ENCODE measurements around the gene LPP. TPM values are rescaled to one million over a fixed set of nuclear protein-coding genes. Genes with fewer than 3 reads are reported as not detected.
A peak's percentile ranks its signal among the peaks of the same experiment; 100 is the strongest.

LPP gene
- total RNA-seq, 8 experiments from 2014 or later, result 6.0 to 77.8 (median 15.4) TPM

GRCh38 chr3:188358787-188359493 is 205.0 kb downstream of the LPP start:
- in situ Hi-C loops (cut with MboI; ENCODE audit: low pct_unique_long_range_greater_than_20kb in 2 of 9, low sequenced_read_pairs in 9 of 9, unreplicated experiment in 9 of 9), result no loop called here
- ATAC-seq (replicated peaks in 6 of 8), result no peak
- no peak overlapping the region for H3K4me3 ChIP-seq

DNA sequence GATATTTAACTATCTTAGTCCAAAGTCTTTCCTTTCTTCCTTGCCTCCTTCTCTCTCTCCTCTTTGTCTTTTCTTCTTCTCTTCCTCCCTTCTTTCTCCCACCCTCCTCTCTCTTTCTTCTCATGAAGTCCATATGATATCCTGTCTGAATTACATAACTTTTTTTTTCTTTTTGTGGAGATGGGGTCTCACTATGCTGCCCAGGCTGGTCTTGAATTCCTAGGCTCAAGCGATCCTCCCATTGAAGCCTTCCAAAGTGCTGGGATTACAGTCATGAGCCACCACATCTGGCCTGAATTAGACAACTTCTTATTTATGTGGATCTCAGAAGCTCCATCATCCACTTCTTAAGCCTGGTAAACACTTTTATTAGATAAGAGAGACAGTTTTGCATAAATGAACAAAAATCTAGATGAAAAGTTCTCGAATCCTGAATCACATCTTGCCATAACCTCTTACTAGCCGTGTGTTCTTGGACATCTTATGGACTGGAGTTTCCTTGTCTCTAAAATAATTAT is 206.5 kb downstream of the LPP start:
- H3K4me3 ChIP-seq, result no peak overlapping the region
- in situ Hi-C loops (cut with MboI; ENCODE audit: low pct_unique_long_range_greater_than_20kb in 2 of 9, low sequenced_read_pairs in 9 of 9, unreplicated experiment in 9 of 9), result no loop called here
- no peak for ATAC-seq (replicated peaks in 6 of 8)
- peaks cover 0 to 3% of the 10 kb centered on the region in 2 donors for H3K4me1 ChIP-seq (replicated peaks in 1 of 2)
- WGBS, 10 experiments, result 53 to 100% (median 91%) methylated on average over 1 to 3 of the region's 3 CpGs
- H3K27ac ChIP-seq, result no peak overlapping the region

More at GRCh38 chr3:188358787-188359493, 205.0 kb downstream of the LPP start:
- Histone ChIP-seq H3K4me1 (replicated peaks in 1 of 2) (no peaks in the 10 kb centered on the region), H3K27ac (no peak overlapping the region)
- 76 to 95% (median 83%) methylated on average over 2 to 9 of the region's 10 CpGs; no CpG with 5 or more reads in 1 of the 10 experiments for whole genome bisulfite sequencing, 10 experiments

DNA sequence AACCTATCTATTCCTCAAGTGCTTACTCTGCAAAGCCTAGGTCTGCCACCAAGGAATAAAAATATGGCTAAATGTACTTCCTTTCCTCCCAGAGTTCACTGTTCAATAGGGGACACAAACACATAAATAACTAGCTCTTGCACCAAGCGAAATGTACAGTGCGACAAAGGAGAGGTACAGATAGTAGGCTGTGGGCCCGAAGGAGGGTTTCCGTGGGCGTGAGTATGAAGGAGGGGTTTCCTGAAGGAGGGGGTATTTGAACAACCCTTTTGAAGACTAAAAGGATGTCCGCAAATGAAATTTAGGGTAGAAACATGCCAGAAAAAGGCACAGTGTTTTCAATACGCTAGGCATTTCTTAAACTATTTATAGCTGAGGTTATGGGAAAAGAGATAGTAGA is 207.9 kb downstream of the LPP start:
- in situ Hi-C loops (cut with MboI; ENCODE audit: low pct_unique_long_range_greater_than_20kb in 2 of 9, low sequenced_read_pairs in 9 of 9, unreplicated experiment in 9 of 9), result no loop called here

GRCh38 chr3:188362405-188362831 is 208.5 kb downstream of the LPP start:
- in situ Hi-C loops (cut with MboI; ENCODE audit: low pct_unique_long_range_greater_than_20kb in 2 of 9, low sequenced_read_pairs in 9 of 9, unreplicated experiment in 9 of 9), result no loop called here
- H3K27ac ChIP-seq, result no peak overlapping the region
- ATAC-seq (replicated peaks in 6 of 8), result peak in 7 of 8 experiments; percentile 22 to 97 (median 77)

More for the DNA sequence above, 207.9 kb downstream of the LPP start:
- no peak for ATAC-seq (replicated peaks in 6 of 8)
- 87 to 100% (median 97%) methylated on average over 2 to 7 of the region's 7 CpGs; no CpG with 5 or more reads in 1 of the 10 experiments for WGBS, 10 experiments
- H3K4me1 ChIP-seq (replicated peaks in 1 of 2), result peaks cover 4 to 5% of the 10 kb centered on the region in 2 donors
- no peak overlapping the region for H3K27ac ChIP-seq
- H3K4me3 ChIP-seq, result no peak overlapping the region

GRCh38 chr3:188365184-188365583 is 211.2 kb downstream of the LPP start:
- H3K4me1 ChIP-seq (replicated peaks in 1 of 2), result peaks cover 4 to 5% of the 10 kb centered on the region in 2 donors
- in situ Hi-C loops (cut with MboI; ENCODE audit: low pct_unique_long_range_greater_than_20kb in 2 of 9, low sequenced_read_pairs in 9 of 9, unreplicated experiment in 9 of 9), result no loop called here
- 80 to 100% (median 94%) methylated on average over 2 to 5 of the region's 5 CpGs; no CpG with 5 or more reads in 2 of the 10 experiments for WGBS, 10 experiments
- peak in 1 of 8 experiments; percentile 33 for ATAC-seq (replicated peaks in 6 of 8)
- no peak overlapping the region for H3K27ac ChIP-seq
- H3K4me3 ChIP-seq, result no peak overlapping the region

More at GRCh38 chr3:188362405-188362831, 208.5 kb downstream of the LPP start:
- WGBS, 10 experiments, result 21 to 67% (median 44%) methylated on average over 4 to 10 of the region's 10 CpGs
- H3K4me3 ChIP-seq, result no peak overlapping the region
- peaks cover 4 to 5% of the 10 kb centered on the region in 2 donors for H3K4me1 ChIP-seq (replicated peaks in 1 of 2)

DNA sequence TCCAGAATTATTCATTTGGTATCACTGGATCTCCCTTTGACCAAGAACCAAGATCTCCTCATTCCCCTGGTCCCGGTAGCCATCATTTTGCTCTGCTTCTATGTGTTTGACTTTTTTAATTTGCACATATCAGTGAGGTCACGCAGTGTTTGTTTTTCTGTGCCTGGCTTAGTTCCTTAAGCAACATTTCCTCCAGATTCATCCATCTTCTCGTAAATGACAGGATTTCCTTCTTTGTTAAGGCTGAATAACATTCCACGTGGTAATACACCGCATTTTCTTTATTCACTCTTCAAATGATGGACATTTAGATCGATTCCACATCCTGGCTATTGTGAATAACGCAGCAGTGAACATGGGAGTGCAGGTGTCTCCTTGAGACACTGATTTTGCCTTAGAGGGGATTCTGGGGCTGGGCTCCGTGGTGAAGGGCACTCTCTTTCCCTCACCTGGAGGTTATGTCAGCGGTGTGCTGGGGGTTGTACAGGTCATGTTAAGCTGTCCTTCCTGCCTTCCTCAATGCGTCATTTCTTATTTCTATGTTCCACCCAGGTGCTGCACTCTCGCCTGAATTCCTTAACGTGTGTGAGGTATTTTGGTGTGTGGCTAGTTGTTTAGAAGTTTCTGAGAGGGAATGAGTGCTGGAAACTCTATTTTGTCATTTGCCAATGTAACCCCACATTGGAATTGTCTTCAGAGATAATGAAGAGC is 212.2 kb downstream of the LPP start:
- Histone ChIP-seq H3K4me1 (replicated peaks in 1 of 2) (peaks cover 4 to 5% of the 10 kb centered on the region in 2 donors), H3K27ac (no peak overlapping the region), H3K4me3 (no peak overlapping the region)
- ATAC-seq (replicated peaks in 6 of 8), result peak in 4 of 8 experiments; percentile 13 to 44 (median 22)
- 69 to 100% (median 83%) methylated on average over 1 to 12 of the region's 12 CpGs; no CpG with 5 or more reads in 1 of the 10 experiments for WGBS, 10 experiments
- in situ Hi-C loops (cut with MboI; ENCODE audit: low pct_unique_long_range_greater_than_20kb in 2 of 9, low sequenced_read_pairs in 9 of 9, unreplicated experiment in 9 of 9), result no loop called here

DNA sequence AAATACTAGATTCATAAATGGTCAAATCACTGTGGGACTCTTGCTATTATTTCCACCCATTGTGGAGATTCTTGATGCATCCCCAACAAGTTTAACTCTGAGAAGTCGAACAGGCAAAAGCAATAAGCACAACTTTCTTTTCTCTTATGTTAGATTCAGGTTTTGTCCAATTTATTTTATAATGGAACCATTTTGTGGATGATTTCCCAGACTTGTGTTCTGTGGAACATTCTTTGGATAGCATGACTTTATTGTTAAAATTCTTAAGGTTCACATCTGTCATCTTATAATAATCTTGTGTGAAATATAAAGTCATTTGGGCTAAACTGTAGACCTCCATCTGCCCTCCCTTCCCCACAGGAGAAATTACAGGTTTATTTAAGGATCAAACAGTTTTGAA is 213.7 kb downstream of the LPP start:
- Histone ChIP-seq H3K4me3 (no peak overlapping the region), H3K27ac (no peak overlapping the region), H3K4me1 (replicated peaks in 1 of 2) (peaks cover 4 to 5% of the 10 kb centered on the region in 2 donors)
- in situ Hi-C loops (cut with MboI; ENCODE audit: low pct_unique_long_range_greater_than_20kb in 2 of 9, low sequenced_read_pairs in 9 of 9, unreplicated experiment in 9 of 9), result no loop called here
- ATAC-seq (replicated peaks in 6 of 8), result no peak
- 11 to 100% (median 80%) methylated on average over 1 of the region's 1 CpG; no CpG with 5 or more reads in 3 of the 10 experiments for WGBS, 10 experiments

DNA sequence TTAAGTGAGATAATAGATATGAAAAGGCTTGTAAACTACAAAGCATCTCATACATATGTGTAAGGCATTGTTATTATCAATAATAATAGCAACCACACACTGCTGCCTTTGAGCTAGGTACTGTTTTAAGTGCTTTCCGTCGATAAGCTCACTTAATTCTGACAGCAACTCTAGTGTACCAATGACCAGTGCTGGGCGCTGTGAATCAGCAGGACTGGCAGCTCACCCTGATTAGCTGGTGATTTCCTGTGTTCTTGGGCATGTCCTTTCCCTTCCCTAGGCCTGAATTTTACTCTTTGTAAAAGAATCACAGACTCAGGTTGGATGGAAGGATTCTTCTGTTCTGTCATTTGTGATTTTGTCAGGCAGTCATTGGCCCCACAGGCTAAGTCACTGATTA is 215.6 kb downstream of the LPP start:
- 70 to 100% (median 83%) methylated on average over 1 to 3 of the region's 3 CpGs; no CpG with 5 or more reads in 2 of the 10 experiments for WGBS, 10 experiments
- peaks cover 4% of the 10 kb centered on the region in 2 donors for H3K4me1 ChIP-seq (replicated peaks in 1 of 2)

DNA sequence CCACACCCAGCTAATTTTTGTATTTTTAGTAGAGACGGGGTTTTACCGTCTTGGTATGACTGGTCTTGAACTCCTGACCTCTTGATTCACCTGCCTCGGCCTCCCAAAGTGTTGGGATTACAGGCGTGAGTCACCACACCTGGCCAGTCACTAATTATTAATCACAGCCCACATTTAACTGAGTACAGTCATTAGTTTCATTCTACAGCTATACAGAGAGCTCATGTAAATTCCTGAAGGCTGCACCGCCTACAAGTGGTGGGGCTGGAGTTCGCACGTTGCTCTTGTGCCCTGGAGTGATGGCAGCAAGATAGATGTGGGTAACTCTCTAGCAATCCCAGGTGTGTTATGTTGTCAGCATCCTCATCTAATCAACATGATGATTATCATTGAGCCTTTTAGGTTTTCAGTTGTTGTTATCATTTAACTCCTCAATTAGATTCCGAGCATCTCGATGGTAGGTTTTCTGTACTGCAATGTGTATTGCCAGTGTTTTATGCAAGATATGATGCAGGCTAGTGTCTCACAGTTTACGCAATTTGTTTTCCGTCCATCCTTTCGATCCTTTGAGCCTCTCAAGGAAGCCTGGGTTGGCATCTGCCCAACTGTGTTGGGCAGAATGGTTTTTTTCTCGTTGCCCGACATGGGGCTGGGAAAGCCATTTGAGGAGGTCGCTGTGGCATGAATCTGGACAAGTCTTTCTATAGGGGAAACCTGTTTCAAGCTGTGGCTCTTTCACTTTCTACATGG is 216.3 kb downstream of the LPP start:
- in situ Hi-C loops (cut with MboI; ENCODE audit: low pct_unique_long_range_greater_than_20kb in 2 of 9, low sequenced_read_pairs in 9 of 9, unreplicated experiment in 9 of 9), result no loop called here
- WGBS, 10 experiments, result 88 to 100% (median 95%) methylated on average over 1 to 11 of the region's 15 CpGs; no CpG with 5 or more reads in 1 of the 10 experiments
- Histone ChIP-seq H3K4me1 (replicated peaks in 1 of 2) (peaks cover 2 to 4% of the 10 kb centered on the region in 2 donors), H3K4me3 (no peak overlapping the region), H3K27ac (no peak overlapping the region)
- no peak for ATAC-seq (replicated peaks in 6 of 8)

More for the DNA sequence above, 215.6 kb downstream of the LPP start:
- no peak for ATAC-seq (replicated peaks in 6 of 8)
- Histone ChIP-seq H3K4me3 (no peak overlapping the region), H3K27ac (no peak overlapping the region)
- in situ Hi-C loops (cut with MboI; ENCODE audit: low pct_unique_long_range_greater_than_20kb in 2 of 9, low sequenced_read_pairs in 9 of 9, unreplicated experiment in 9 of 9), result no loop called here

DNA sequence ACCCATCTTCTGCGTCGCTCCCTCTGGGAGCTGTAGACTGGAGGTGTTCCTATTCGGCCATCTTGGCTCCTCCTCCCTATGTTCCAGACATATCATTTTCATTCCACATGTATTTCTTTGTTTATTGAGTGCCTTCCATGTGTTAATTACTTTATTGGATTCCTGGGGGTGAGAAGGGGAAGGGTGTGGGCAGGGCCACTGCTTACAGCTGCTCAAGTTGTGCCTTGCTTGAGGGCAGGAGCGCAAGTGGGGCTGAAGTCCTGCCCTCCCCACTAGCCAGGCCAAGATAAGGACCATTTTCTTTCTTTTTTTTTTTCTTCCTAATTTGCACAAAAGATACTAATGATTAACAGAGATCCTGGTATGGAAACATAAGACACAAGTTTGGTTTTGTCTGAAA is 224.8 kb downstream of the LPP start:
- 83 to 100% (median 100%) methylated on average over 1 to 4 of the region's 4 CpGs; no CpG with 5 or more reads in 4 of the 10 experiments for WGBS, 10 experiments
- ATAC-seq (replicated peaks in 6 of 8), result no peak
- H3K27ac ChIP-seq, result no peak overlapping the region

GRCh38 chr3:188380252-188380651 is 226.3 kb downstream of the LPP start:
- 44 to 91% (median 73%) methylated on average over 1 to 2 of the region's 2 CpGs; no CpG with 5 or more reads in 3 of the 10 experiments for WGBS, 10 experiments
- Histone ChIP-seq H3K4me1 (replicated peaks in 1 of 2) (no peaks in the 10 kb centered on the region), H3K27ac (no peak overlapping the region), H3K4me3 (no peak overlapping the region)
- in situ Hi-C loops (cut with MboI; ENCODE audit: low pct_unique_long_range_greater_than_20kb in 2 of 9, low sequenced_read_pairs in 9 of 9, unreplicated experiment in 9 of 9), result no loop called here
- no peak for ATAC-seq (replicated peaks in 6 of 8)

More for the DNA sequence above, 224.8 kb downstream of the LPP start:
- H3K4me1 ChIP-seq (replicated peaks in 1 of 2), result no peaks in the 10 kb centered on the region
- in situ Hi-C loops (cut with MboI; ENCODE audit: low pct_unique_long_range_greater_than_20kb in 2 of 9, low sequenced_read_pairs in 9 of 9, unreplicated experiment in 9 of 9), result no loop called here
- no peak overlapping the region for H3K4me3 ChIP-seq

DNA sequence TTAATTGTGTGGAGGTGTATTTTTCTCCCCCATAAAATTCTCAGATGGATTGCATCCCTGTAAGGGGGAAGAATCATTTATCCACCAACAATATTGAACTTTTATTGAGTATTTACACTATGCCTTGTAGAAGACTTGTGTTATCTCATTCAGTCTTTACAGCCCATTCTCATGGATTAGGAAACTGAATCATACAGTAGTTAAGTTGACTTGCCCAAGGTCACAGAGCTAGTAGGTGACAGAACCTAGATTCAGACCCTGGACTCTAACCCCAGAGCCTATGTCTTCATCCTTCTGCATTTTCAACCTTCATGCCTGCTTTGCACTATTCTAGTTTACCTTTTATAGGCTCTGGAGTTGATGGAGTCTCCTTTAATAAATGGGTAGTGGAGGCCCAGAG is 226.8 kb downstream of the LPP start:
- Histone ChIP-seq H3K27ac (no peak overlapping the region), H3K4me1 (replicated peaks in 1 of 2) (no peaks in the 10 kb centered on the region), H3K4me3 (no peak overlapping the region)
- in situ Hi-C loops (cut with MboI; ENCODE audit: low pct_unique_long_range_greater_than_20kb in 2 of 9, low sequenced_read_pairs in 9 of 9, unreplicated experiment in 9 of 9), result no loop called here
- ATAC-seq (replicated peaks in 6 of 8), result no peak
